GM12891 (cell line): Measurements from ENCODE around the gene CEACAM6.
"Not testable (repeated sequence)": the region's sequence is repeated elsewhere in the genome, so short reads cannot be mapped to it uniquely, and the experiment has no call there.

Source experiments
- PAX5 ChIP-seq: IDR thresholded peaks from 2 replicates; pipeline ENCODE4 v1.6.1; 2011; ENCODE audit warnings: low read length, moderate library complexity, mild to moderate bottlenecking; ENCODE audit not compliant: insufficient read depth, severe bottlenecking
- POLR2A ChIP-seq: IDR thresholded peaks from 2 replicates; pipeline ENCODE4 v1.6.1; 2011; ENCODE audit warnings: low read depth, low read length, control low read depth
- POLR2AphosphoS5 ChIP-seq: IDR thresholded peaks from 2 replicates; pipeline ENCODE4 v1.6.1; 2011; ENCODE audit warnings: low read depth, low read length, control low read depth
- SPI1 ChIP-seq: IDR thresholded peaks from 2 replicates; pipeline ENCODE4 v1.6.1; 2011; ENCODE audit warnings: low read depth, low read length, control low read depth
- TAF1 ChIP-seq: IDR thresholded peaks from 2 replicates; pipeline ENCODE4 v1.6.1; 2011; ENCODE audit warnings: low read depth, low read length, control low read depth

- TF ChIP-seq TAF1, POLR2A, POLR2AphosphoS5, PAX5, SPI1: not testable (repeated sequence)
Measured at GRCh38 chr19:41788518-41788917, 33.2 kb downstream of the CEACAM6 start.
